A673 (cell line): Measurements from ENCODE around the gene TTC12. TPM values are rescaled to one million over a fixed set of nuclear protein-coding genes. Genes with fewer than 3 reads are reported as not detected.

Source experiments
- BruUV-seq: library from RNA; stranded (reverse); fragments of 400-500 nt; replicated peaks from 2 replicates; lab custom pipeline; 2021; lab: Mats Ljungman, UMichigan
- CTCF ChIA-PET: fragments of 300-600 bp; sonication (Branson Sonifier 250); formaldehyde crosslinking; loops from one replicate; lab custom pipeline; 2022; ENCODE audit warnings: antibody characterized with exemption; lab: Charles Lee
- POLR2A ChIA-PET: fragments of 300-600 bp; sonication (Branson Sonifier 250); formaldehyde crosslinking; loops from one replicate; lab custom pipeline; 2022; ENCODE audit warnings: antibody characterized with exemption; ENCODE audit not compliant: low non-redundant PET; lab: Charles Lee
- DNase-seq: peaks from one replicate; pipeline ENCODE4 v3.0.0-alpha.2; 2015; ENCODE audit warnings: low spot score
- H3K27ac ChIP-seq: fragments of 200-600 bp; sonication (generic); 2 replicates; pipeline ENCODE4 v1.5.1; 2016; ENCODE audit warnings: mixed run types, low read depth, mild to moderate bottlenecking, mixed read lengths, antibody characterized with exemption, low read length; ENCODE audit not compliant: poor library complexity, severe bottlenecking
- H3K27me3 ChIP-seq: fragments of 200-600 bp; sonication (generic); replicated peaks from 2 replicates; pipeline ENCODE4 v1.6.1; 2017; ENCODE audit warnings: mixed run types, low read depth, mild to moderate bottlenecking, mixed read lengths, antibody characterized with exemption, low read length; ENCODE audit not compliant: insufficient read depth, poor library complexity
- H3K36me3 ChIP-seq: fragments of 200-600 bp; sonication (generic); 2 replicates; pipeline ENCODE4 v1.6.1; 2016; ENCODE audit warnings: mixed run types, mild to moderate bottlenecking, mixed read lengths, antibody characterized with exemption, low read length; ENCODE audit not compliant: insufficient read depth, poor library complexity, severe bottlenecking
- H3K4me1 ChIP-seq: fragments of 200-600 bp; sonication (generic); 2 replicates; pipeline ENCODE4 v1.6.1; 2017; ENCODE audit warnings: mixed run types, mild to moderate bottlenecking, mixed read lengths, antibody characterized with exemption, low read length; ENCODE audit not compliant: insufficient read depth, poor library complexity, severe bottlenecking
- H3K4me3 ChIP-seq: fragments of 200-600 bp; sonication (generic); 2 replicates; pipeline ENCODE4 v1.5.1; 2016; ENCODE audit warnings: low read depth, mixed run types, mild to moderate bottlenecking, mixed read lengths, low read length; ENCODE audit not compliant: poor library complexity, severe bottlenecking
- H3K9me3 ChIP-seq: fragments of 200-600 bp; sonication (generic); 2 replicates; pipeline ENCODE4 v1.6.1; 2016; ENCODE audit warnings: mixed run types, low read depth, mild to moderate bottlenecking, mixed read lengths, antibody characterized with exemption, low read length; ENCODE audit not compliant: poor library complexity, severe bottlenecking
- CTCF ChIP-seq: fragments of 300-800, 200-600 bp; sonication (generic); conservative IDR thresholded peaks from 2 replicates; pipeline ENCODE4 v1.5.1; 2017; ENCODE audit warnings: low read depth, mild to moderate bottlenecking, antibody characterized with exemption, low read length, moderate library complexity, mixed read lengths
- EZH2 ChIP-seq: fragments of 200-600 bp; sonication (generic); IDR thresholded peaks from 2 replicates; pipeline ENCODE4 v1.6.1; 2017; ENCODE audit warnings: borderline replicate concordance, low read depth, mild to moderate bottlenecking, mixed read lengths, antibody characterized with exemption, low read length; ENCODE audit not compliant: poor library complexity, severe bottlenecking
- intact Hi-C: fragments of 100-400 bp; cut with micrococcal nuclease; formaldehyde crosslinking; loops from one replicate; pipeline ENCODE4 v1.10.0; 2022; ENCODE audit not compliant: unreplicated experiment
- total RNA-seq: library from RNA; stranded (reverse); gene quantifications from 2 replicates; pipeline ENCODE4 v1.2.3, GENCODE V29; 2021

The TTC12 gene
- total RNA-seq, 1 experiment from 2014 or later: not detected

DNA sequence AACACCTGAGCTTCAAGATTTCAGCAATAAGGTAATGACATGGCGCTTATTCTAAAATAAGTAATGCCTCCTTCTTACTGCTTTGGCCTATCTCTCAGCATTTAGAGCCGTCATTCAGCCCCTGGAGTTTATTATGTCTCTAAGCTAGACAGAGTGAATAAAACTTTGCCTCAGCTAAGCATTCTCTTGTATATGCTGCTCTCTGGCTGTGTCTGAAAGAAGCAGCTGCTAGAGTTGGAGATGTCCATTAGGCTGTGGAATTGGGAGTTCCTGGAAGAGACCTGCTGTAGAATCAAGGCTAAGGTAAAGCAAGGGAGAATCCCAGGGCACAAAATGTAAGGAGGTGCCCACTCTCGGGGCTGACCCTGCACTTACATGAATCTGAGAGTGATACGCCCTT, 35.5 kb upstream of the TTC12 start:
- intact Hi-C loops: no loop called here
- POLR2A ChIA-PET: no interaction called here
- CTCF ChIA-PET: no interaction called here
- H3K9me3 ChIP-seq: no peaks in the 10 kb centered on the region
- H3K4me1 ChIP-seq: no peaks in the 10 kb centered on the region
- no peak overlapping the region for H3K27ac ChIP-seq
- TF ChIP-seq CTCF: peak; percentile 29
- TF ChIP-seq EZH2: no peak
- no peaks in the 10 kb centered on the region for H3K36me3 ChIP-seq
- H3K27me3 ChIP-seq: no peaks in the 10 kb centered on the region
- DNase-seq: no peak
- BruUV-seq: no TSS peak
- no peak overlapping the region for H3K4me3 ChIP-seq

GRCh38 chr11:113279591-113279990, 34.8 kb upstream of the TTC12 start:
- H3K4me3 ChIP-seq: no peak overlapping the region
- H3K4me1 ChIP-seq: no peaks in the 10 kb centered on the region
- H3K27ac ChIP-seq: no peak overlapping the region
- H3K9me3 ChIP-seq: no peaks in the 10 kb centered on the region
- CTCF ChIA-PET: no interaction called here
- H3K27me3 ChIP-seq: no peaks in the 10 kb centered on the region
- intact Hi-C loops: no loop called here
- POLR2A ChIA-PET: no interaction called here
- TF ChIP-seq EZH2 (no peak), CTCF (no peak)
- DNase-seq: no peak
- BruUV-seq: no TSS peak
- H3K36me3 ChIP-seq: no peaks in the 10 kb centered on the region

GRCh38 chr11:113281052-113281725, 33.2 kb upstream of the TTC12 start:
- ChIA-PET POLR2A (no interaction called here), CTCF (no interaction called here)
- no peaks in the 10 kb centered on the region for H3K4me1 ChIP-seq
- intact Hi-C loops: no loop called here
- no peaks in the 10 kb centered on the region for H3K36me3 ChIP-seq
- BruUV-seq: no TSS peak
- H3K27me3 ChIP-seq: no peaks in the 10 kb centered on the region
- DNase-seq: no peak
- no peak overlapping the region for H3K27ac ChIP-seq
- TF ChIP-seq CTCF: no peak
- TF ChIP-seq EZH2: no peak
- no peak overlapping the region for H3K4me3 ChIP-seq
- H3K9me3 ChIP-seq: no peaks in the 10 kb centered on the region
